Stomach (tissue), 4 donors: Measurements from ENCODE around the gene IP6K3.

Source experiments
- CTCF ChIP-seq, 7 experiments: fragments of 450-650 bp in 4 of 7; fragments of 200-600 bp in 3 of 7; sonication (generic) in 3 of 7; IDR thresholded peaks; one replicate each; pipeline ENCODE4 v1.5.1; 2016 to 2019; ENCODE audit warnings: antibody characterized with exemption in 7 of 7, control low read depth in 2 of 7, mild to moderate bottlenecking in 1 of 7
- EP300 ChIP-seq: sonication (generic); formaldehyde crosslinking; IDR thresholded peaks from one replicate; pipeline ENCODE4 v1.6.1; 2017; ENCODE audit warnings: antibody characterized with exemption
- POLR2A ChIP-seq, 4 donors: fragments of 450-650 bp; IDR thresholded peaks; one replicate each; pipeline ENCODE4 v1.6.1; 2016; ENCODE audit warnings: antibody characterized with exemption in 4 of 4, control low read depth in 2 of 4, mild to moderate bottlenecking in 1 of 4, moderate library complexity in 1 of 4

DNA sequence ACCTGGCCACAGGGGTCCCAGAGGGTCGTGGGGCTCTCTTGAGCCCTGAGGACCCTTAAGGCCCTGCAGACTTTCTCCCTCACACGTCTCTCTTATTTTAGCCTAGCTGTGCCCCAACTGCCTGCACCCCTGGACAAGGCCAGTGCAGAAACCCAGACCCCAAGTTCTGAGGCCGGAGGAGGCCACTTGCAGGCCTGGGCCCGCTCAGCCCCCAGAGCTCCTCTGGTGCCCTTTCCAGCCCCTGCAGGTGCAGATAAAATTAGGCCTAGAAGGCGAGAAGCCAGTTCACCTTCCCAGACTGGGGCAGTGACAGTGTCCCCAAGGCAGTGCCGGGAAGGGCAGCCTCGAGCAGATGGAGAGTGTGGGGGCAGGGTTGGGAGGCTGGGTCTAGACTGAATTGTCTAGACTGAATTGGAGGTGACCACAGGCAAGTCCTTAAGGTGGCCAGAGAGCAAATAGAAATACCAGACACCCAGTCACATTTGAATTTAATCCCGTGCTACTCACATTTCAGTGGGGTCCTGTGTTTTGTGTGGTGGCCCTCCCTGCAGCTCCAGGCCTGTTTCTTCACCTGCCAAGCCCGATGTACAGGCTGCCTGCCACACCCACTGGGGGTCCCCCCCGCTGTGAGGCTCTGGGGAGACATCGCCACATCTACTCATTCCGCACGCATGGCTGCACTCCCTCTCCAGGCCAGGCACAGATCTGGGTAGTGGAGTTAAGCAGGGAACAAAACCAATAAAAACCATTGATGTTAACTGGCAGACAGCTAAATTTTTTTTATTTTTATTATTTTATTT lies 8.6 kb upstream of the IP6K3 start:
- TF ChIP-seq CTCF (IDR thresholded peaks at IDR 0.05) (no peak), EP300 (no peak), POLR2A (IDR thresholded peaks at IDR 0.05) (no peak)
